Nephron progenitor cell (in vitro differentiated cells): ENCODE measurements around the gene CCDC77.

ENCODE experiments used
- DNase-seq: peaks from one replicate; pipeline ENCODE4 v3.0.0; 2021
- H3K27ac Mint-ChIP-seq: 2 replicates; pipeline ENCODE4 v1.8.0; 2021; ENCODE audit warnings: mild to moderate bottlenecking, moderate library complexity, mixed read lengths
- H3K27me3 Mint-ChIP-seq: 2 replicates; pipeline ENCODE4 v1.8.0; 2021; ENCODE audit warnings: mild to moderate bottlenecking, low read depth, mixed read lengths; ENCODE audit not compliant: poor library complexity
- H3K36me3 Mint-ChIP-seq: 2 replicates; pipeline ENCODE4 v1.8.0; 2021; ENCODE audit warnings: low read depth, mixed read lengths
- H3K4me1 Mint-ChIP-seq: 2 replicates; pipeline ENCODE4 v1.8.0; 2021; ENCODE audit warnings: mixed read lengths
- H3K4me3 Mint-ChIP-seq: 2 replicates; pipeline ENCODE4 v1.8.0; 2021; ENCODE audit warnings: mild to moderate bottlenecking, moderate library complexity, mixed read lengths
- H3K9me3 Mint-ChIP-seq: 2 replicates; pipeline ENCODE4 v1.8.0; 2021; ENCODE audit warnings: mild to moderate bottlenecking, moderate library complexity, mixed read lengths
- TF ChIP-seq, protein P1 (sequence below): fragments of 200-600 bp; sonication (generic); IDR thresholded peaks from 2 replicates; pipeline ENCODE4 v1.5.0; 2021; ENCODE audit warnings: antibody characterized with exemption

CCDC77 gene

DNA sequence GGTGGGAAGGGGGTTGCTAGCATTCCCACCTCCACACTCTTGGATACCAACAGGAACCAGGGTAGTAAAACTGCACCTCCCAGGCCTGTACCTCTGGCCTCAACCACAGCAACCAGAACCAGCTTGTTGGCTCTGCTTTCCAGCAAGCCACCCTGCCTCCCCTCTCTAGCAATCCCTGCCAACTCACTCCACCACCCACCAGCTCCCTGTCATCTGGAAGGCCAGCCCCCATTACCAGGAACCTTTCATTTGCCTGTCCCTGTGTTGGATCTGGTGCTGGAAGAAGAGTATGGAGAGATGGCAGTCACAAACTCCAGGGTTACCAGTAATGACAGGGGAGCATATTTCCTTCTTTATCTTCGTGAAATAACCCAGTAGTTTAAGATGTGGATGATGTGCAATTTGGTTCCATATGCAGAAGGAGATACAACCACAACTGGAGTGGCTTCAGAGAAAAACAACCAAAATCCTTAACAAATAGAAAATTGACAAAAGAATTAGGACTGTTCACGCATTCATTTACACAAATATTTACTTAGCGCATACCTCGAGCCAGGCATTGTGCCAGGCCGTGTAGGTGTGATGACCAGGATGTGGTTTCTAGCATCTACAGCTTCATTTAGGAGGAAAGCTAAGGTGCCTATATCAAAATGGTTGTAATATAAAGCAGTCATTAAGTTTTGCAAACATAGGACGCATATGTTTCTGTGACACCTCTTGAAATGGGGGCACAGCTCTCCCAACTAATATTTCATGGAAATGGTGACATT is 61.7 kb downstream of the CCDC77 start:
- no peak overlapping the region for H3K4me3 Mint-ChIP-seq
- no peaks in the 10 kb centered on the region for H3K9me3 Mint-ChIP-seq
- no peak overlapping the region for H3K27ac Mint-ChIP-seq
- H3K27me3 Mint-ChIP-seq, result peaks cover 33% of the 10 kb centered on the region
- peaks cover 64% of the 10 kb centered on the region for H3K4me1 Mint-ChIP-seq
- peaks cover 5% of the 10 kb centered on the region for H3K36me3 Mint-ChIP-seq
- TF ChIP-seq, protein P1, sequence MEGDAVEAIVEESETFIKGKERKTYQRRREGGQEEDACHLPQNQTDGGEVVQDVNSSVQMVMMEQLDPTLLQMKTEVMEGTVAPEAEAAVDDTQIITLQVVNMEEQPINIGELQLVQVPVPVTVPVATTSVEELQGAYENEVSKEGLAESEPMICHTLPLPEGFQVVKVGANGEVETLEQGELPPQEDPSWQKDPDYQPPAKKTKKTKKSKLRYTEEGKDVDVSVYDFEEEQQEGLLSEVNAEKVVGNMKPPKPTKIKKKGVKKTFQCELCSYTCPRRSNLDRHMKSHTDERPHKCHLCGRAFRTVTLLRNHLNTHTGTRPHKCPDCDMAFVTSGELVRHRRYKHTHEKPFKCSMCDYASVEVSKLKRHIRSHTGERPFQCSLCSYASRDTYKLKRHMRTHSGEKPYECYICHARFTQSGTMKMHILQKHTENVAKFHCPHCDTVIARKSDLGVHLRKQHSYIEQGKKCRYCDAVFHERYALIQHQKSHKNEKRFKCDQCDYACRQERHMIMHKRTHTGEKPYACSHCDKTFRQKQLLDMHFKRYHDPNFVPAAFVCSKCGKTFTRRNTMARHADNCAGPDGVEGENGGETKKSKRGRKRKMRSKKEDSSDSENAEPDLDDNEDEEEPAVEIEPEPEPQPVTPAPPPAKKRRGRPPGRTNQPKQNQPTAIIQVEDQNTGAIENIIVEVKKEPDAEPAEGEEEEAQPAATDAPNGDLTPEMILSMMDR, result no peak
- DNase-seq, result no peak

DNA sequence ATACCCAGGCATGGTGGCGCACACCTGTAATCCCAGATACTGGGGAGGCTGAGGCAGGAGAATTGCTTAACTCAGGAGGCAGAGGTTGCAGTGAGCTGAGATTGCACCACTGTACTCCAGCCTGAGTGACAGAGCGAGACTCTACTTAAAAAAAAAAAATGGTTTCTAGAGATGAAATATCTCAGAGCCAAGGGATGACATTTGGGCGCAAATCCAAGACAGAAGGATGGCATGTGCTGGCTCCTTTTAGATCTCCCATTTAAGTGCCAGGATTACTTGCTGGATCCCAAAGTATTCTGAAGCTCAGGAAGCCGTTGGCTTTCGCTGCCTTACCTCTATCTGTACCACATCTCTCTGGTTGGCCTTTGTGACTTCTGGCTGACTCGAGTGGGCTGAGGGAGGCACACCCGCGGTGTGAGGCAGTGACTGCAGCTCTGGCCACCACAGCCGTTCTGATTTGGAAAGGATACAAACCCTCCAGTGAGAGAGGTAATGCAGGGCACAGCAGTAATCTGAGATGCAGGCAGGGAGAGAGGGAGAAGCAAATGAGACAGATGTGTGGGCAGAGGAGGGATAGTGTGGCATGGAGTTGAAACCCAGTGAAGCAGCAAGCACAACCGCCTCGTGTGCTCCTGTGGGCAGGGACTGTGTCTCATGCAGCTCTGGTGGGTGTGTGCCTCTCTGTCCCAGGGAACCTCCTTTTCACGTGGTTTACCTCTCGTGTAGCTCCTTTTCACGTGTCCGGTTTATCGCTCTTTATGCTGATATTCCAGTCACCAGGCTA is 63.2 kb downstream of the CCDC77 start:
- Mint-ChIP-seq H3K4me3 (peak overlapping the region; percentile 6), H3K9me3 (no peaks in the 10 kb centered on the region), H3K4me1 (peaks cover 74% of the 10 kb centered on the region), H3K27me3 (peaks cover 23% of the 10 kb centered on the region), H3K27ac (no peak overlapping the region), H3K36me3 (peaks cover 5% of the 10 kb centered on the region)
- DNase-seq, result no peak
- TF ChIP-seq, protein P1, result no peak

DNA sequence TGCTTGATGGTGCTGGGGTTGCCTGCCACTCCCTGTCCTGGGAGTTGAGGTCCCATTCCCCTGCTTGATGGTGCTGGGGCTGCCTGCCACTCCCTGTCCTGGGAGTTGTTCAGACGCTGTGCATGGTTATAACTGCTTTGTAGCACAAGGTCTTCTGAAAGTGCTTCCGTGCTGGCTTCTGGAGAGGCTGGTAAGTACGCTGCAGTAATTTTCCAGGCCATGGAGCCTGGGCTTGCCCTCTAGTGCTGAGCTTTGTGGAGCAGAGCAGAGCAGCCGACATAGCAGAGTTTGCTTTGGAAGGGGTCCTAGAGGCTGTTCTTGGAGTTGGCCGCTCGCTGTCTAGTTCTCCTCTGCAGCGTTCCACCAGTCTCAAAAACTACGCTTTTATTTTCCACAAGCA is 64.6 kb downstream of the CCDC77 start:
- H3K4me1 Mint-ChIP-seq, result peaks cover 80% of the 10 kb centered on the region
- no peak overlapping the region for H3K4me3 Mint-ChIP-seq
- TF ChIP-seq, protein P1, result no peak
- no peaks in the 10 kb centered on the region for H3K9me3 Mint-ChIP-seq
- H3K27me3 Mint-ChIP-seq, result peaks cover 22% of the 10 kb centered on the region
- H3K27ac Mint-ChIP-seq, result no peak overlapping the region
- no peak for DNase-seq
- H3K36me3 Mint-ChIP-seq, result peaks cover 5% of the 10 kb centered on the region

DNA sequence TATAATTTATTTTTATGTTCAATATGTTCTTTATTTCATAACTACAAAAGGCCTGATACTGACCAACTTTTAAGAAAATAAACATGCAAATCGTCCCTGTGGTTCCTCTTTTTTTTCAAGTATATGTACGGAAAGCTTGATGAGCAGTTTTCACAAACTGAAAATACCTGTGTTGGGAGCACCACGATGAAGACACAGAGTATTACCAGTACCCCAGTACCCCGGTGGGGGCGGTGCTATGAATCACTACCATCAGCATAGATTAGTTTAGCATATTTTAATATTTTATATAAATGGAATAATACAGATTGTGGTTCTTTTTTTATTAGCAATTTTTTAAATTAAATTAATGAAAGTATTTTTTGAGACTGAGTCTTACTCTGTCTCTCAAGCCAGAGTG is 65.3 kb downstream of the CCDC77 start:
- Mint-ChIP-seq H3K27ac (no peak overlapping the region), H3K9me3 (no peaks in the 10 kb centered on the region), H3K4me1 (peaks cover 73% of the 10 kb centered on the region), H3K36me3 (peaks cover 5% of the 10 kb centered on the region), H3K4me3 (no peak overlapping the region), H3K27me3 (peaks cover 14% of the 10 kb centered on the region)
- no peak for DNase-seq
- TF ChIP-seq, protein P1, result no peak

DNA sequence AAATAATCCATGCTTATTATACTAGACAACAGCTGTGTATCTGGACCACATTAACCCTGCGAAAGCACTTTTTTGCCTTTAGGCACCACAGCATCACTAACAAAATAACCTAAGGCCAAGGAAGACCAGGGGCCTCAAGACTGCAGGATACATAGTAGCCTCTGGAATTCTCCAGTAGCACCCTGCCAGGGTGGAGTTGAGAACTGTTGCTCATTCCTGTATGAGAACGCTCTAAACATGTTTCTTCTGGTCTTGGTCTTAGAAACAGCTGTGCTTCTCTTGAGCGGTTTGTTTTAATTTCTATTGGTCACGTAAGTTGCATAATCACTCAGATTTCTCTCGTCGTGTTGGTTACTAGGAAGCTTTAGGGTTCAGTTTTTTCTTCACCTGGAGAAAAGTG is 66.1 kb downstream of the CCDC77 start:
- Mint-ChIP-seq H3K4me3 (no peak overlapping the region), H3K9me3 (no peaks in the 10 kb centered on the region), H3K36me3 (peaks cover 5% of the 10 kb centered on the region), H3K4me1 (peaks cover 64% of the 10 kb centered on the region), H3K27ac (no peak overlapping the region), H3K27me3 (peaks cover 7% of the 10 kb centered on the region)
- no peak for DNase-seq
- TF ChIP-seq, protein P1, result no peak
